Dermis blood vessel endothelial cell (primary cell): ENCODE results near the gene TEX28. TPM values are rescaled to one million over a fixed set of nuclear protein-coding genes. Genes with fewer than 3 reads are reported as not detected.
"Not testable (repeated sequence)": the region's sequence is repeated elsewhere in the genome, so short reads cannot be mapped to it uniquely, and the experiment has no call there.

ENCODE experiments used
- DNase-seq: peaks from one replicate; pipeline ENCODE4 v3.0.0; 2010
- total RNA-seq: library from RNA; depleted of rRNA; stranded (reverse); fragments of >200 nt; gene quantifications from 2 replicates; pipeline ENCODE4 v1.2.3, GENCODE V29; 2014

Gene TEX28, protein sequence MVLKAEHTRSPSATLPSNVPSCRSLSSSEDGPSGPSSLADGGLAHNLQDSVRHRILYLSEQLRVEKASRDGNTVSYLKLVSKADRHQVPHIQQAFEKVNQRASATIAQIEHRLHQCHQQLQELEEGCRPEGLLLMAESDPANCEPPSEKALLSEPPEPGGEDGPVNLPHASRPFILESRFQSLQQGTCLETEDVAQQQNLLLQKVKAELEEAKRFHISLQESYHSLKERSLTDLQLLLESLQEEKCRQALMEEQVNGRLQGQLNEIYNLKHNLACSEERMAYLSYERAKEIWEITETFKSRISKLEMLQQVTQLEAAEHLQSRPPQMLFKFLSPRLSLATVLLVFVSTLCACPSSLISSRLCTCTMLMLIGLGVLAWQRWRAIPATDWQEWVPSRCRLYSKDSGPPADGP
- not detected in 2 replicates for total RNA-seq

DNA sequence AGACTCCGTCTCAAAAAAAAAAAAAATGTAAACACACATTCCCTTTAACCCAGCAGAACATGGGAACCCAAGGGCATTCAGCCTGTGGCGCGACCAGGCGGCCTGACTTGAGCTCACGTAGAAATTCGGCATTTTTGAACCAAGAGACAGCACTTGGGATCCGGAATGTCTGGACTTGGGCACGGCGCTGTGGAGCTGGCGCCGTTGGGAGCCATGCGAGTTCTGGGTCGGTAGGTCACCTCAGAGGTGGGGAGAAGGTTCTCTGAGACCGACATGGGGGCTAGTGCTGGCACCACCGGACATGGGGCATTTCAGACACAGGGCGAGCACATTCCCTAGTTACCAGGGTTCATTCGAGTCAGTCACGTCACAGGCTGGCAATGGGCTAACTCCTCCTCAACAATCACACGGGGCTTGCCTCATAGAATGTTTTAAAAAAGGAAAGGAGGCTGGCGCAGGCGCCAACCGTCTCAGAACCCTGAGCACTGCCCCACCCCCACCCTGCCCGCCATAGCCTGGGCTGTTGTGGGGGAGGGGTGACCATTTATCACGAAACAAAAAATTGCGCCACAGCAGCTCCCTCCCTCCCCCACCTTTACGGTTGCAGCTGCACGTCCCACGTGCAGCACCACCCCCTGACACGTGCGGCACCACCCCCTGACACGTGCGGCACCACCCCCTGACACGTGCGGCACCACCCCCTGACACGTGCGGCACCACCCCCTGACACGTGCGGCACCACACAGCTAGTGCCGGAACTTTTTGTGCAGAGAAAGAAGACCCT, at the start of gene TEX28:
TSS of gene TEX28 (minus strand) at position 334 of the 784 bp plus-strand sequence. CDS start 3,007 bp downstream, outside the sequence.
- no peak for DNase-seq

DNA sequence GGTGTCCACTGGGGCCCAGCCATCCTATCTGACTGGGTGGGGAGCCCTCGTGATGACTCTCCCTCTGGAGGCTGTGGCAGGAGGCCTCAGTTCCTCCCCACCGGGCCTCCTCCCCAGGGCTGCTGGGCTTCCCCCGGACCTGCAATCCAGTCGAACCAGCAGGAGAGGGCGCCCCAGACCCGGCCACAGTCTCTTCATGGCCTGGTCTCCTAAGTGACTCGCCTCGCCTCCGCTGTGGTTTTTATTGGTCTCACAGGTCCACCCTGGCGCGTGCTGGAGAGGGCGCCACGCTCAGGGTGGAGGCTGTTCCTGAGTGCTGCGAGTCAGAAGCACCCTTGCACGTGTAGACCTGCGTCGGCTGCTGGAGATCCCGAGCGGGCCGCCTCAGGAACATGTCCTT, 48.7 kb upstream of the TEX28 start:
- not testable (repeated sequence) for DNase-seq

DNA sequence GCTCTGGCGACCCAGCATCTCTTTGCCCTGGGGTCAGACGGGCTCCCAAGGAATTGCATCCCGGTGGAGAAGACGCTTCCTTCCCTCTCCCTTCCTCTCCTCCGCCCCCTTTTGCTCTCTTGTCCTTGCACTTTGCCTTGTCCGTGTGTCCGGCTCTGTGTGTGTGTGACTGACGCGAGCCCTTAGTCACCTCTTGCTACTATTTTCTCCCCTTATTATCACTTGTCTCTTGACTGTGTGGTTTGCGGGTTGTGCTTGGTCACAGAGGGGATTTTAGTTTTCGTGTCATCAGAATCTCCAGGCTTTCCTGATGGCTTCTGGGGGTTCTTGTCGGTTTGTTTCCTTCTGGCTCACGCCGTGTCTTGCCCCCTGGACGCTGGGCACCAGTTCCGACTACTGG, 48.1 kb upstream of the TEX28 start:
- not testable (repeated sequence) for DNase-seq

DNA sequence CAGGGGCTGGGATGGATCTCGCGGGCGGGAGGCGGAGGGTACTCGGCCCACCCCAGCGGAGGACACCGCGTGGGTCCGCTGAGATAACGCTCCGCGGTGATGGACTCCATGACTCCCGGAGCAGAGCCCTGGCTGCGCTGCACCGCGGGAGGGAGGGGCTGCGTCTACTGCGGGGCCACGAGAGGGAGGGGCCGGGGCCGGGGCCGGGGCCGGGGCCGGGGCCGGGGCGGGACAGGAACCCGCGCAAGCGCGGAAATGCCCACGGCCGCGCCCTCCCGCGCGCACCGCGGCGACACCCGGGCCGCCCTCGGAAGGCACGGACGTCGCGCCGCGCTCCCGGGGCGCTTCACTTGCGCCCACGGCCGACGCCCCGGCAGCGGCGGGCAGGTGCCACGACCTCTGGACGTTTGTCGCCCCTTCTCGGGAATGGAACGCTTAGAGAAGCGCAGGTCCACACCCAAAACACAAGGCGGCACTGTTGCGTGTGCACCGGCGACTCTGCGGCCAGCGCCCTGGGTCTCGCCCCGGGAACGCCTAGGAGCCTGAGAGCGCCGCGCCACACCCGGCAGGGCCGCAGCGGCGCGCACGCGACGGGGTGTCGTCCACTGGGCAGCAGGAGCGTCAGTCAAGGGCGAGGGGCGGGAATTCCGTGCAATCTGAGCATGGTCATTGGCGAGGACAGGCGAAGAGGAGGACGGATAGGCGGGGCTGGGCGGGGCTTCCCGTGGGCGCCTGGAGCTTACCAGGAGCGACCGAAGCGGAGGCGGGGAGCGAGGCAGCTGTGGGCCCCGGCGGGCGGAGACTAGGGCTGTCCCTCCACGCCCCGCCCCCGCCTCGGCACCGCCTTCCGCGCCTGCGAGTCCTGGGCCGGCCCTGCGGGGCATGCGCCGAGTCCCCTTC, 46.7 kb upstream of the TEX28 start:
- not testable (repeated sequence) for DNase-seq

DNA sequence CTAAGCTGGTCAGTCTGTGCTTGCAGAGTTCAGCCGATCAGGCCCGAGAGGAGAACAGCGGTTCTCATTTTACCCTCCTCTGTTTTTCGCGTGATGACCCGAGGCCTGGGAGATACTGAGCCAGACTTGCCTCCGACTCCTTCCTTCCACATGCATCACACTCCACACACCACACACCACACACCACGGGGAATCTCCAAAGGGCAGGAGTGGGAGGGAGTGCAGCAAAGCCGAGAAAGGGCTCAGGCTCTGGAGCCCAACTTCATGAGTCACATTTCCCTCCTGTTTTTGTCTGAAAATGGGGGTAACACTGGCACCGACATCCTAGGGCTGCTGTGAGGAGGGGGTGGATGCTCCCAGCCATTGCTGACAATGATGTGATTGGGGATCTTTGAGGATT, 39.6 kb upstream of the TEX28 start:
- DNase-seq = peak; percentile 30

DNA sequence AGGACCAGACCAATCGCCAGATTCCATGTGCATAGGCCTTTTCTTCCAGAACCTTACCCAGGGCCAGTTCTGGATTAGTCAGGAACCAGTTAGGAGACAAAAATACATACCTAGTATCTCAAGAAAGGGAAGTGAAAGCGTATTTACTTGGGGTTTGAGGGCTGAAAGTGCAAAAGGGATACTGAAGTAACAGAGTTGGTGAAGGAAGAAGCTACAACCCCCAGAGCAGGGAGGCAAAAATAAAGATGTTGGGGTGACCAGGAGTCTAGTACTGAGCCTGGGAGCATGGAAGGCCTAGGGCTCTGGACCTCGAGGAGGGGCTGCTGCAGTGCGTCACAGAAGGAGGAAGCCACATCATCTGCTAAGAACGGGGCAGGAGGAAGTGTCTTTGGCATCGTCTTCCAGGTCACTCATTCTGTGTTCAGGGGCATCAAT, 38.9 kb upstream of the TEX28 start:
- peak; percentile 71 for DNase-seq

DNA sequence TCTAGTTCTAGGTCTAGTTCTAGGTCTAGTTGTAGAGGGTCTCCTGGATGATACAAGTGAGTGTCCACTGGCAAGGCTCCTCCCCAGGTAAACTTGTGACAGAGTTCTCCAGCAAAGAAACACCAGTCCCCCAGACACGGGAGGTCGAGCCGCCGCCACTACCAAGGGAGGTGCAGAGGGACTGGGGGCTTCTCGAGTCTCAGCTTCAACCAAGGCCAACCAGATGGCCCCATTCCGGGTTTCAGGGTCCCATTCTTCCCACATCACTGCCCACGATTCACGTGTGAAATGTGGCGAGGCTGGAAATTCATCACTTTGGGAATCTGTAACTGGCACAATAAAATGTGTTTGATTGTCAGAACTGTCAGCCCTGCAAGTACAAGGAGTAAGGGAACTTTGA, 38.2 kb upstream of the TEX28 start:
- no peak for DNase-seq

DNA sequence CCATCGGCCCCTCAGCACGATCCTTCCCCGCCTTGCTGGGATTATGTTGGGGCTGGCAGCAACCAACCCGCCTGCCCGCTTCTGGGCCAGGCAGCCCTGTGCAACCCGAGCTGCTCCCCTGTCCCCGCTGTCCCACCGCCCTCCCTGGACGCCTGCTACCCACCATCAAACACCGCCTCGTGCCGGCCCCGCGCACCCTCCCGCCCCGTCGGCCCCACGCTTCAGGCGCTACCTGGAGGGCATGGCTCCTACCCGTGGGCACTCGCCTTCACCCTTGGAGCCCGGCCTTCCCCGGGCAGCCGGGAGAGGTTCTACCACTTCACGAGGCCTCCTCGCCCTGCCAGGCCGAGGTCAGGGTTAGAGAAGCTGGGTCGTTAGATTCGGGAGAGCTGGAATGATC, 37.6 kb upstream of the TEX28 start:
- no peak for DNase-seq

DNA sequence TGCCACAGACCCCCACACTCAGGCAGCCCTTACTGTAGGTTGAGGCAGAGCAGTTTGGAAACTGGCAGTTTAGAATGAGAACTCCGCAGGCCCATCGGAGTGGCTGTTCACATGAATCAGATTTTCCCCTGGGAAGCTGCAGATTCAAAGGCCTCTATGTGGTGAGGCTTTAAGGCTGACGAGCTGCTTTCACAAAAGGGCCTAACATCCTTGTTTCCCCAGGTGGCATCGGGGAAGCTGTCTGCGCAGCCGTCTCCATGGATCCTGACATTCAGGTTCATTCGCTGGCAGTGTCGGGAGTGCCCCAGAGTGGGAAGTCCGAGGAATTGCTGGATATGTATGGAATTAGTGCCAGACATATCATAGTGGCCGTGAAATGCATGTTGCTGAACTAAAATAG, 34.4 kb upstream of the TEX28 start:
- DNase-seq = no peak

DNA sequence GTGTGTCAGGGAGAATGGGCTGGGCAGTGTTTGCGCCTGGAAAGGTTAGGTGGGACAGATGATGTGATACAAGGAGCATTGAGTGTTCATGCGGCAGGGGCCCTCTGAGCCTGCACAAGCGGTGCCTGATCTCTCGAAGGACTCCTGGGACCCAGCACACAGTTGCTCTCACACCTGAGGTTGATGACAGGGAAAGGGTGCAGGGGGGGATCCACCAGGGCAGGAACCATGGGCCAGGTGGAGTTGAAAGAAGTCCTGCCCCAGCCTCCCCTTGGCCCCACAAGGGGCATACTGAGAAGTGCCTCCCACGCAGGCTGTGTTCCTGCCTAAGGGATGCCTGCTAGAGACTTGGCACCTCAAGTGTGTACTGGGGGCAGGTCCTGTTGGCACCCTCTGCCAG, 33.7 kb upstream of the TEX28 start:
- DNase-seq = no peak

DNA sequence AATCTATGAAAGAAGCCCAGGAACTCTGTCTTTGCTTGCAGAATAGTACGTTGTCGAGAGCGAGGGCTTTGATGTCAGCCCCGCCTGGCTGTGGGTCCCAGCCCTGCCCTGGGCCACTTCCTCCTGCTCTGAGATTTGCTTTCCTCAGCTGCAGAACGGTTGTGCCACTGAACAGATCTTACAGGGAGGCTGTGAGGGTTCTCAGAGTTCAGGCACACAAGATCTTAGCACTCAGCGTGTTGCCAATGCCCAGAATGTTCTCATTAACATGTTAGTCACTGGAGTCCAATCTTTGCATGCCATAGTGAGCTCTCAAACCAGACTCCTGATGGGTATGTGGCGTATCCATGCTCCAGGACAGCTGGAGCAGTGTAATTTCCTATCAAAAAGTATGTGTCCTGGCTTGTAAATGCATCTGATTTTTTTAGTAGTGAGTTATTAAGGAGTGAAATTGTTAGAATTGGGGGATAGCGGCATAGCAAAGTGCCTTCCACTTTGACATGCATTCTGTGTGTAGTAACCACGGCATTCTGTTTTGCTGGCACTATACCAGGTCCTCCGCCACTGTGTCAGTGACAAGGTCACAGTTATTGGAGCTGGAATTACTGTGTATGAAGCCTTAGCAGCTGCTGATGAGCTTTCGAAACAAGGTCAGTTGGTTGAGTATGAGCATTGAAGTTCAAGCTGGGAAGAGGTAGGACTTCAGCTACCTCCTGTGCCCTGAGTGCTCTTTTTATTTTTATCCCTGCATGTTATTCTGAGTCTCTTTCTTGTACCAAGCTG, 32.3 kb upstream of the TEX28 start:
- DNase-seq = no peak

DNA sequence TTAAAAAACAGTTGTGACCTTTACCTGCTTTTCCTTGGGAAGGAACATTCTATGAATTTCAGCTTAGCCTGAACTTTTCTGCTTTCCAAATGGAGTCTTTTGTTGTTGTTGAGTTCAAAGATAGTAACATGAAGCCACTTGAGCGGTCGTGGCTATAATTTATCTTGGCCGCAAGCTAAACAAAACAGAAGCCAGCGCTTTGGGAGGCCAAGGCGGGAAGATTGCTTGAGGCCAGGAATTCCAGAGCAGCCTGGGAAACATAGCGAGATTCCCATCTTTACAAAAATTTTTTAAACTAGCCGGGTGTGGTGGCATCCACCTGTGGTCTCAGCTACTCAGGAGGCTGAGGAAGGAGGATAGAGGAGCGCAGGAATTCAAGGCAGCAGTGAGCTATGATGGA, 30.6 kb upstream of the TEX28 start:
- peak; percentile 41 for DNase-seq

DNA sequence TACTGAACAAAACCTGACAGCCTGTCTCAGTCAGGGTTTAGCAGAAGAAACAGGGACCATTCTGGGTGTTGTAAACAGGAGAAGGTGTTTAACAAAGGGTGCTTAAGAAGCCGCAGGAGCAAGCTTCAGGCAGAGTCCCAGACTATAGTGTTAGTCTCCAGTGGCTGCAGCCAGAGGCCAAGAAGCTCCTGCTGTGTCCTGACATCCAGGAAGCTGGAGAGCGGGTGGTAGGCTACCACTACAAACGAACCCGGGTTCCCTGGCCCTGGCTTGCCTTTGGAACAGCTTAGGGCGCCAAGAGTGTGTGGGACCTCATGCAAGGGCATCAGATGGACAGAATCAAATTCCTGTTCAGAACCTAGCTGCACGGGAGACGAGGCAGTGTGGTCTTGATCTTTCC, 28.6 kb upstream of the TEX28 start:
- DNase-seq = no peak

DNA sequence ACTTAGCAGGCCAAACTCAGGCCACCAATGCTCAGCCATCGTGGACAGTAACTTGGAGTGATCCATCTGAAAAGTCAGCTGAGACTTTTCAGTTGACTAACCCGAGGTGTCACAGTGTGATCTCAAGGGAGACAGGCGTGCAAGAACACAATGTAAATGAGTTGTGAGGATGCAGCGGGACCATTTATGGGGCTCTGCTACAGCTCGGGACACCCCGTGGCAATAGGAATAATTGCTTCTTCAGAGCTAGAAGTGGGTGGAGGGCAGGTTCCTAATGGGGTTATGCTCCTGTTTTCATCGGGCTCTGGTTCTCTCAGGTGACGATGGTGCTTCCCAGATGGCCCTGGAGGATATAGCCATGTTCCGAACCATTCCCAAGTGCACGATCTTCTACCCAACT, 28.0 kb upstream of the TEX28 start:
- no peak for DNase-seq

DNA sequence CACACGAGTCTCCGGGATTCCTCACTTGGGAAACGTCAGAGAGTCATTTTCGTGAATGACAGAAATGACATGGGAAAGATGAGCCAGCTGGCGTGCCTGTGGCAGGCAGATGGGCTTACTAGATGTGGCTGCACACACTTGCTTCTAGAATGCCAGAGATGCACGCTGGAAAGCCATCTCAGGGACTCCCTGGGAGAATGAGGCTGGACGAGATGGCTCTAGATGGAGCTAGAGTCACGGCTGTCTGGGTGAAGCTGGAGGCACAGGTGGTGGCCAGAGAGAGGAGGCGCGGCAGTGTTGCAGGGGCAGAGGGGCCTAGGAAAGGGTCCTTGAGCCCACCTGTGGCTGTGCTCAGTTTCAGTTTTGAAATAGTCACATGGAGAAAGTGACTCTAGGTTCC, 26.7 kb upstream of the TEX28 start:
- DNase-seq = peak; percentile 5

DNA sequence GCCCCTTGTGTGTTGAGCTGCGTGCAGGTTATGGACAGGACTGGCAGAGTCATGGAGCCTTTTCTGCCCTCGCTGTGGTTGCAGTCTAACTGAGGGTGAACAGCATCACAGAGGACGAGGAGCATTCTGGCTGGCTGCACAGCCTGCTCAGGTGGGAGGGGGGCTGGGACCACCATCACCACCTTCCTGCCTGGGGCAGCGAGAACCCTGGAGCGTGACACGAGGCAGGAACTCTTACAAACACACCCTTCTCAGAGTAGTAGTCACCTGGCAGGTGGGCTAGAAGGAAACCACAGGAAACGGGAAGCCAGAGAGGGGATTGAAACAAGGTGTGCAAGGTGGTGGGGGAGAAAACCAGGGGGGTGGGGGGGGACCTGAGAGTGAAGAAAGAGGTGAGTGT, 26.2 kb upstream of the TEX28 start:
- DNase-seq = no peak

DNA sequence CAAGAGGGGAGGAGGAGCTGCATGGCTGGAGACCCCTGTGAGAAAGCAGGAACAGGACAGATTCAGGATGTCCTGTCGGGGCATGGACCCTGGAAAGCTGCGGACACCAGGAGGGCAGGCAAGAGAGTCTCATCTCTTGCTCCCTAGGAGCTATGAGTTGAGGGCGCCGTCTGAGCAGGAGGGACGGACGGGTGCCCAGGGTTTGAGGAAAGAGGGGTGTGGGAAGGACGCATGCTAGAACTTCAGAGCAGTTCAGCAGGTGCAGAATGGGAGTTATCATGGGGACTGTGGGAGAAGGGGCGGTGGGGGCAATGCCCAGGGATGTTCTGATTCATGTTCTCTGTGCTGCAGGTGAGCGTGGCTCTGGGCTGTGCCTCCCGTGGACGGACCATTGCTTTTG, 25.5 kb upstream of the TEX28 start:
- DNase-seq = no peak

DNA sequence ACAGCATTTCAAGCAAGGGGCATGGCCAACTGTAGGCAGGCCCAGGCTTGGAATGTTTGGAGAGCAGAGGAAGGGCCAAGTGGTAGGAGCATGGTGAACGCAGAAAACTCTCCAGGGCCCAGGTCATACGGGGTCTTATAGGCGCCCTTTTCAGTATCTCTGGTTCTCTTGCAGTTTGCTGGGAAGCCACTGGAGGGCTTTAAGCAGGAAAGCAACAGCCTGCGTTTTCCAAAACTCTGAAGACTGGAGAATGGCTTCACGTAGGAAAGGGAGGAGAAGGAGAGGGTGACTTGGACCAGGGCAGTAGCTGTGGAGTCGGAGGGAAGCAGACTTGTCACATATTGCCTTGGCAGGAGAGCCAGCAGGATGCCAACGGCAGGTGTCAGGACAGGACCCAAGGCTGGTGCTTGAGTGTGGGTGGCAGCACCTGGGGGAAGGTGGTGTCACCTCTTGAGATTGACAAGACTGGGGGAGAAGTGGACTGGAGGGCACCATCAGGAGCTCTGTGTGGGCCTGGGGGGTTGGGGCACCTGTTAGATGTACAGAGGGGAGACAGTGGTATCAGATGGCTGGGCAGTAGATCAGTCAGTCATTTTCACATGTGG, 22.6 kb upstream of the TEX28 start:
- DNase-seq = peak; percentile 58

DNA sequence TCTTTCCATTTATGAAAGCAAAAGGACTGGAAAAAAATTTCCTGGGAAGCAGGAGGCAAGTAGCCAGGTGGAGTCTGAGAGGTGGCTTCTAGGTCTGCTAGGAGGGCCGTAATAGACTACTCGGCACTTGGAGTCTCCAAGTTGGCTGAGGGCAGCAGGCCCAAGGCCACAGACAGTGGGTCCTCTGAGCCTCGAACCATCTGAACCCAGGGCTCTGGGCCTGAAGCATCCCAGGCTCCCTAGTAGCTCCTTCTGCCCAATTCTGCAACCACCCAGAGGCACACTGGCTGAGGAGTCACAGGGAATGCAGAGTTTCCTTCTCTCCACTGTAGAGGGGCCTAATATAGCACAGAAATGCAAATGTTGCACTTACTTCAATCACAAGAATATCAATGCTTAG, 20.5 kb upstream of the TEX28 start:
- no peak for DNase-seq

DNA sequence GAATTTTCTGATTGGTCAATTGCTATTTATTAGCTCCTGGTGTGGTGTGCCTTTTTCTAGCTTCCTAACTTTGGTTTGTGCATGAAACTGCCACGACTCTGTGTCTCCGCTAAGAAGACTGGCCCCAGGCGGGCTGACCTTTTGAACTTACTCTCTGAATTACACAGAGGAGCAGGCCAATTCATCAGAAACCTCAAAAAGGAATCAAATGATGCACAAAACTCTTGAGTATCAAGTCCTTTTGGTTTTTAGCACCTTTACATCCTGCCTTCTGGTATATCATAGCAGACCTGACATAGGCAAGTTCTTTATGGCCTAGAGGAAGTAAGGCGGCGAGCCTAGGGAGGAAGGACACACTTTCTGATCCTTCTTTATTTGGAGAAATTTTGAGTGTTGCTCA, 18.2 kb upstream of the TEX28 start:
- DNase-seq = no peak

DNA sequence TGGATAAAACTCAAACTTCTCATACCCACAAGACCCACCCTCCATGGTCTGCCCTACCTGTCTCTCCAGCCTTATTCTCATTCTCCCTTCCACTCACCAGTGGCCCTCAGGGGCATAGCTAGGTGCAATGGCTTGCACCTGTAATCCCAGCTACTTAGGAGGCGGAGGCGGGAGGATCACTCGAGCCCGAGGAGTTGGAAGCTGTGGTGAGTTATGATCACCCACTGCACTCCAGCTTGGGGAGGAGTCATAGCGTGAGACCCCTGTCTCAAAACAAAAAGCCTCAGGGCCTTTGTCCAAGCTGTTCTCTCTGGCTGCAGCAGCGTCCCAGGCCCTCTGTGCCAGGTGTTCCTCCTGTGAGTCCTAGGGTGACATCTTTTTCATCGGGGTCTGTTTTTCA, 17.2 kb upstream of the TEX28 start:
- DNase-seq = no peak
